ENCODE measurements around the gene CST3. TPM values are rescaled to one million over a fixed set of nuclear protein-coding genes. Genes with fewer than 3 reads are reported as not detected.

Gene CST3
- total and polyA plus RNA-seq, 2 of the 8 experiments (the other 6 are each of a cell fraction or from before 2014, with no cell fraction given) = 53.2 to 184 TPM

- no peak overlapping the region for H2BK12ac ChIP-seq (ENCODE audit: low read depth, low read length)
- no peak overlapping the region for H3K4me2 ChIP-seq (ENCODE audit: insufficient read depth in 1 of 2, low read depth in 2 of 2, low read length in 2 of 2)
- H3K79me2 ChIP-seq (ENCODE audit: control insufficient read depth in 1 of 2, insufficient read depth in 2 of 2, low read length in 2 of 2) = no peaks in the 10 kb centered on the region
- H2AFZ ChIP-seq (ENCODE audit: low read length) = no peak overlapping the region
- H3K79me1 ChIP-seq (ENCODE audit: low read depth, low read length) = no peaks in the 10 kb centered on the region
- no peak overlapping the region for H3K14ac ChIP-seq (ENCODE audit: insufficient read length)
- H2BK5ac ChIP-seq (ENCODE audit: low read depth, low read length) = no peak overlapping the region
- H3K27me3 ChIP-seq (replicated peaks in 1 of 4; ENCODE audit: control insufficient read depth in 3 of 4, extremely low read depth in 1 of 4, insufficient read depth in 3 of 4, low read length in 3 of 4) = no peaks in the 10 kb centered on the region
- no peak overlapping the region for H3K4me3 ChIP-seq (ENCODE audit: extremely low read depth in 1 of 4, insufficient read depth in 2 of 4, low read depth in 3 of 4, low read length in 4 of 4)
- no peak overlapping the region for H2AK5ac ChIP-seq (ENCODE audit: low read depth, low read length)
- no peak overlapping the region for H3K27ac ChIP-seq (ENCODE audit: low read depth, low read length)
- H2BK20ac ChIP-seq (ENCODE audit: low read length) = no peak overlapping the region
- DNase-seq (ENCODE audit: low read depth in 1 of 2, low spot score in 2 of 2) = no peak
- ChIA-PET POLR2A (ENCODE audit: partially characterized antibody) (no interaction called here), CTCF (ENCODE audit: partially characterized antibody) (interaction anchor here (1.0 to 1.4 kb wide), 4 partner anchors 11 to 154 kb away, joined by 3 to 4 read pairs (median 4); no protein-coding TSS in a partner anchor)
- no peaks in the 10 kb centered on the region for H3K4me1 ChIP-seq (replicated peaks in 1 of 4; ENCODE audit: control insufficient read depth in 3 of 4, insufficient read depth in 4 of 4, low read length in 3 of 4)
- no peak overlapping the region for H3K56ac ChIP-seq (replicated peaks; ENCODE audit: insufficient read length, low read depth, low read length)
- no peak for FAIRE-seq
- no peaks in the 10 kb centered on the region for H3K36me3 ChIP-seq (ENCODE audit: control insufficient read depth in 2 of 4, insufficient read depth in 4 of 4, low read length in 3 of 4)
- H2BK120ac ChIP-seq (replicated peaks; ENCODE audit: low read depth, low read length) = no peak overlapping the region
- H3K9me3 ChIP-seq (ENCODE audit: insufficient read depth in 2 of 2, low read depth in 1 of 2, low read length in 1 of 2) = no peaks in the 10 kb centered on the region
- no peak overlapping the region for H3K9ac ChIP-seq (replicated peaks in 1 of 4; ENCODE audit: extremely low read depth in 1 of 4, low read depth in 3 of 4, low read length in 3 of 4)
- H4K8ac ChIP-seq (ENCODE audit: extremely low read depth, insufficient read depth, low read length) = no peak overlapping the region
- H3K18ac ChIP-seq (ENCODE audit: extremely low read depth, low read length) = no peak overlapping the region
- H2BK15ac ChIP-seq (ENCODE audit: low read length) = no peak overlapping the region
- H3K23ac ChIP-seq (ENCODE audit: insufficient read length) = no peak overlapping the region
- 86% methylated on average over 1 of the region's 1 CpG; no CpG with 5 or more reads in 1 of the 2 experiments for WGBS, 2 experiments (ENCODE audit: extremely low coverage in 1 of 2, insufficient coverage in 1 of 2, insufficient read length in 1 of 2, insufficient replicate concordance in 2 of 2, low coverage in 1 of 2, low lambda C conversion rate in 2 of 2, missing lambda C conversion rate in 1 of 2)
- no peak overlapping the region for H4K5ac ChIP-seq (ENCODE audit: insufficient read length, low read depth, low read length)
- H3K4ac ChIP-seq (replicated peaks; ENCODE audit: insufficient read length, low read depth, low read length) = no peak overlapping the region
- no peaks in the 10 kb centered on the region for H4K20me1 ChIP-seq (replicated peaks in 1 of 2; ENCODE audit: control insufficient read depth in 1 of 2, insufficient read depth in 2 of 2, low read length in 2 of 2)
- no peaks in the 10 kb centered on the region for H3K23me2 ChIP-seq (ENCODE audit: low read depth, low read length)
- no peak overlapping the region for H4K91ac ChIP-seq (replicated peaks; ENCODE audit: insufficient read length, low read length)
- no peak for TF ChIP-seq SP4 (IDR thresholded peaks at IDR 0.05; ENCODE audit: low read length)
These were observed 41.8 kb downstream of the CST3 start for GRCh38 chr20:23595941-23596340.

Data from H1 (cell line).